Measurements from ENCODE around the gene DPYD. TPM values are rescaled to one million over a fixed set of nuclear protein-coding genes. Genes with fewer than 3 reads are reported as not detected.

The DPYD gene
- total and polyA plus RNA-seq, 10 of the 15 experiments (the other 5 are each of a cell fraction or from before 2014, with no cell fraction given): 5.7 to 23.8 (median 10.2) TPM

- no peak for FAIRE-seq
- Histone ChIP-seq H3K27me3 (replicated peaks in 1 of 2; ENCODE audit: control insufficient read depth in 2 of 2, insufficient read depth in 2 of 2, low read length in 1 of 2) (no peaks in the 10 kb centered on the region), H3K4me2 (ENCODE audit: control insufficient read depth, insufficient read depth) (no peak overlapping the region), H2AFZ (ENCODE audit: control insufficient read depth, low read depth, low read length) (no peak overlapping the region), H3K9ac (ENCODE audit: control insufficient read depth, insufficient read depth, low read length) (no peak overlapping the region), H3K9me3 (replicated peaks; ENCODE audit: control insufficient read depth, insufficient read depth, low read length) (no peaks in the 10 kb centered on the region), H3K4me1 (ENCODE audit: control insufficient read depth, insufficient read depth, low read length) (no peaks in the 10 kb centered on the region), H4K20me1 (ENCODE audit: control insufficient read depth, insufficient read depth) (no peaks in the 10 kb centered on the region), H3K79me2 (ENCODE audit: control insufficient read depth, insufficient read depth, low read length) (no peaks in the 10 kb centered on the region), H3K36me3 (ENCODE audit: control insufficient read depth in 2 of 2, insufficient read depth in 2 of 2, low read length in 1 of 2) (no peaks in the 10 kb centered on the region), H3K27ac (ENCODE audit: control insufficient read depth, insufficient read depth) (no peak overlapping the region), H3K4me3 (no peak overlapping the region)
- ChIA-PET POLR2A (no interaction called here), SMC1A (ENCODE audit: uncharacterized antibody, unreplicated experiment) (interaction anchor here (1.5 to 1.6 kb wide), 2 partner anchors 11 to 39 kb away, joined by 3 to 4 read pairs; no protein-coding TSS in a partner anchor), RAD21 (ENCODE audit: unreplicated experiment) (no interaction called here), CTCF (no interaction called here)
- ATAC-seq: no peak
- DNase-seq (ENCODE audit: low read depth, low spot score): no peak
- BruUV-seq (replicated peaks): no TSS peak
- in situ Hi-C loops (cut with MboI): no loop called here
- no peak for TF ChIP-seq RUNX3 (IDR thresholded peaks at IDR 0.05; ENCODE audit: low read length)
- TF ChIP-seq ZNF687 (IDR thresholded peaks at IDR 0.05): no peak
- TF ChIP-seq FOS (IDR thresholded peaks at IDR 0.05; ENCODE audit: borderline replicate concordance, extremely low read depth, insufficient read length): no peak
- TF ChIP-seq RCOR1 (conservative IDR thresholded peaks at IDR 0.05; ENCODE audit: low read depth, low read length): no peak
- TF ChIP-seq EGR1 (IDR thresholded peaks at IDR 0.05; ENCODE audit: borderline replicate concordance in 1 of 2, low read depth in 2 of 2, low read length in 2 of 2): no peak
- no peak for TF ChIP-seq POLR2A (IDR thresholded peaks at IDR 0.05; ENCODE audit: low read depth, low read length)
- no peak for TF ChIP-seq ZNF384 (IDR thresholded peaks at IDR 0.05; ENCODE audit: borderline replicate concordance, low read depth, low read length)
- no peak for TF ChIP-seq ATF3 (IDR thresholded peaks at IDR 0.05; ENCODE audit: borderline replicate concordance, extremely low read depth, low read depth, low read length)
- TF ChIP-seq POLR2AphosphoS5 (IDR thresholded peaks at IDR 0.05; ENCODE audit: low read length): no peak
- no peak for TF ChIP-seq SIN3A (IDR thresholded peaks at IDR 0.05; ENCODE audit: low read depth, low read length)
- TF ChIP-seq CHD2 (IDR thresholded peaks at IDR 0.05; ENCODE audit: borderline replicate concordance, low read depth, low read length): no peak
- TF ChIP-seq CBX5 (IDR thresholded peaks at IDR 0.05; ENCODE audit: low read depth): no peak
- TF ChIP-seq TCF3 (IDR thresholded peaks at IDR 0.05; ENCODE audit: borderline replicate concordance, insufficient read depth, low read depth, low read length): no peak
- TF ChIP-seq IRF3 (IDR thresholded peaks at IDR 0.05): no peak
- intact Hi-C loops (cut with micrococcal nuclease; ENCODE audit: unreplicated experiment): no loop called here
- 4% methylated on average over 2 of the region's 2 CpGs for WGBS (ENCODE audit: insufficient coverage, insufficient replicate concordance, low lambda C conversion rate, missing lambda C conversion rate)
Observed at GRCh38 chr1:97304366-97304765, 616.5 kb downstream of the DPYD start.

All from GM12878 (cell line).